Measurements from ENCODE around the gene MDM4. TPM values are rescaled to one million over a fixed set of nuclear protein-coding genes. Genes with fewer than 3 reads are reported as not detected.
"Not testable (repeated sequence)": the region's sequence is repeated elsewhere in the genome, so short reads cannot be mapped to it uniquely, and the experiment has no call there.

The MDM4 gene
- total RNA-seq, 2 experiments from 2014 or later: 89.1 to 94.6 TPM

GRCh38 chr1:204517382-204517781 lies 1.2 kb downstream of the MDM4 start:
- peak; percentile 56 for DNase-seq
- H3K27ac Mint-ChIP-seq; H3K9me3 Mint-ChIP-seq (ENCODE audit: low read depth); H3K4me3 Mint-ChIP-seq; ATAC-seq; H3K27me3 Mint-ChIP-seq: not testable (repeated sequence)
- POLR2A ChIA-PET: interaction anchor here (0.7 to 3.1 kb wide), 5 partner anchors 11 to 1227 kb away, joined by 3 to 63 read pairs (median 6); partner anchors contain the start of gene PIK3C2B
- intact Hi-C loops (cut with DNase I, micrococcal nuclease): loop anchor here (2.0 to 10.0 kb wide), 7 partner anchors 27 to 1713 kb away; partner anchors contain the start of gene KDM5B (in 1 of the 2)
- CTCF ChIA-PET: interaction anchor here (0.9 to 5.6 kb wide), 5 partner anchors 10 to 290 kb away, joined by 3 to 60 read pairs (median 7); no protein-coding TSS in a partner anchor
- peaks cover 70% of the 10 kb centered on the region for H3K4me1 Mint-ChIP-seq
- peaks cover 43% of the 10 kb centered on the region for H3K36me3 Mint-ChIP-seq (ENCODE audit: low read depth)

GRCh38 chr1:204520834-204521709 lies 4.9 kb downstream of the MDM4 start:
- Mint-ChIP-seq H3K4me3 (peak overlapping the region; percentile 28), H3K36me3 (ENCODE audit: low read depth) (peaks cover 68% of the 10 kb centered on the region), H3K4me1 (peaks cover 65% of the 10 kb centered on the region), H3K9me3 (ENCODE audit: low read depth) (peaks cover 10% of the 10 kb centered on the region), H3K27me3 (no peaks in the 10 kb centered on the region), H3K27ac (peak overlapping the region; percentile 91)
- DNase-seq (peak; percentile 74), ATAC-seq (peak; percentile 62)
- ChIA-PET CTCF (interaction anchor here (1.0 to 1.2 kb wide), 3 partner anchors 14 to 286 kb away, joined by 3 to 7 read pairs (median 3); no protein-coding TSS in a partner anchor), POLR2A (interaction anchor here (0.6 to 1.1 kb wide), 5 partner anchors 9 to 682 kb away, joined by 3 to 4 read pairs (median 3); no protein-coding TSS in a partner anchor)
- intact Hi-C loops (cut with DNase I, micrococcal nuclease): loop anchor here (2.0 kb wide), 3 partner anchors 14 to 44 kb away; no protein-coding TSS in a partner anchor

- H3K36me3 Mint-ChIP-seq (ENCODE audit: low read depth): peaks cover 73% of the 10 kb centered on the region
- not testable (repeated sequence) for H3K9me3 Mint-ChIP-seq (ENCODE audit: low read depth); DNase-seq; ATAC-seq; H3K27me3 Mint-ChIP-seq; H3K4me3 Mint-ChIP-seq
- peaks cover 66% of the 10 kb centered on the region for H3K4me1 Mint-ChIP-seq
- POLR2A ChIA-PET: interaction anchor here (0.7 kb wide), 1 partner anchor 1154 kb away, joined by 3 read pairs; no protein-coding TSS in a partner anchor
- CTCF ChIA-PET: interaction anchor here (1.1 to 1.2 kb wide), 2 partner anchors 44 to 285 kb away, joined by 3 read pairs; no protein-coding TSS in a partner anchor
- intact Hi-C loops (cut with DNase I, micrococcal nuclease): loop anchor here (2.0 kb wide), 3 partner anchors 15 to 43 kb away; no protein-coding TSS in a partner anchor
- H3K27ac Mint-ChIP-seq: peak overlapping the region; percentile 76
Observed at GRCh38 chr1:204521941-204522521, 5.8 kb downstream of the MDM4 start.

GRCh38 chr1:204523605-204524215 lies 7.5 kb downstream of the MDM4 start:
- Mint-ChIP-seq H3K4me3 (no peak overlapping the region), H3K36me3 (ENCODE audit: low read depth) (peaks cover 69% of the 10 kb centered on the region), H3K27ac (peak overlapping the region; percentile 88), H3K27me3 (no peaks in the 10 kb centered on the region), H3K9me3 (ENCODE audit: low read depth) (peaks cover 8% of the 10 kb centered on the region), H3K4me1 (peaks cover 56% of the 10 kb centered on the region)
- ATAC-seq (no peak), DNase-seq (peak; percentile 47)
- intact Hi-C loops (cut with DNase I, micrococcal nuclease): loop anchor here in 1 of 2 experiments (2.0 kb wide), 1 partner anchor 21 kb away; no protein-coding TSS in a partner anchor
- POLR2A ChIA-PET: no interaction called here
- CTCF ChIA-PET: interaction anchor here (0.7 to 2.2 kb wide), 8 partner anchors 17 to 394 kb away, joined by 3 to 14 read pairs (median 4); no protein-coding TSS in a partner anchor

- ATAC-seq (peak; percentile 43), DNase-seq (no peak)
- peak overlapping the region; percentile 87 for H3K27ac Mint-ChIP-seq
- peaks cover 43% of the 10 kb centered on the region for H3K4me1 Mint-ChIP-seq
- intact Hi-C loops (cut with DNase I, micrococcal nuclease): loop anchor here in 1 of 2 experiments (2.0 kb wide), 1 partner anchor 20 kb away; no protein-coding TSS in a partner anchor
- peaks cover 8% of the 10 kb centered on the region for H3K9me3 Mint-ChIP-seq (ENCODE audit: low read depth)
- H3K36me3 Mint-ChIP-seq (ENCODE audit: low read depth): peaks cover 63% of the 10 kb centered on the region
- ChIA-PET CTCF (interaction anchor here (0.7 to 2.2 kb wide), 6 partner anchors 9 to 282 kb away, joined by 3 to 14 read pairs (median 6); no protein-coding TSS in a partner anchor), POLR2A (interaction anchor here (0.7 kb wide), 1 partner anchor 8 kb away, joined by 3 read pairs; no protein-coding TSS in a partner anchor)
- no peaks in the 10 kb centered on the region for H3K27me3 Mint-ChIP-seq
- no peak overlapping the region for H3K4me3 Mint-ChIP-seq
Observed at GRCh38 chr1:204524986-204525385, 8.8 kb downstream of the MDM4 start.

GRCh38 chr1:204528241-204528640 lies 12.0 kb downstream of the MDM4 start:
- ChIA-PET POLR2A (no interaction called here), CTCF (interaction anchor here (0.6 to 2.5 kb wide), 4 partner anchors 22 to 365 kb away, joined by 3 to 8 read pairs (median 5); no protein-coding TSS in a partner anchor)
- no peak overlapping the region for H3K4me3 Mint-ChIP-seq
- no peak for DNase-seq
- peaks cover 31% of the 10 kb centered on the region for H3K4me1 Mint-ChIP-seq
- peaks cover 8% of the 10 kb centered on the region for H3K9me3 Mint-ChIP-seq (ENCODE audit: low read depth)
- peaks cover 64% of the 10 kb centered on the region for H3K36me3 Mint-ChIP-seq (ENCODE audit: low read depth)
- no peaks in the 10 kb centered on the region for H3K27me3 Mint-ChIP-seq
- ATAC-seq: no peak
- no peak overlapping the region for H3K27ac Mint-ChIP-seq
- intact Hi-C loops (cut with DNase I, micrococcal nuclease): no loop called here

- no peaks in the 10 kb centered on the region for H3K27me3 Mint-ChIP-seq
- POLR2A ChIA-PET: interaction anchor here (1.1 kb wide), 1 partner anchor 13 kb away, joined by 4 read pairs; the partner anchor contains the start of gene MDM4
Observed at GRCh38 chr1:204528677-204529076, 12.5 kb downstream of the MDM4 start.

GRCh38 chr1:204529371-204529895 lies 13.2 kb downstream of the MDM4 start:
- DNase-seq: no peak
- Mint-ChIP-seq H3K9me3 (ENCODE audit: low read depth) (peaks cover 2% of the 10 kb centered on the region), H3K27me3 (no peaks in the 10 kb centered on the region), H3K4me3 (no peak overlapping the region), H3K4me1 (peaks cover 26% of the 10 kb centered on the region), H3K27ac (no peak overlapping the region), H3K36me3 (ENCODE audit: low read depth) (peaks cover 62% of the 10 kb centered on the region)
- ChIA-PET CTCF (interaction anchor here (0.6 to 2.5 kb wide), 4 partner anchors 21 to 98 kb away, joined by 3 to 8 read pairs (median 4); no protein-coding TSS in a partner anchor), POLR2A (interaction anchor here (0.7 to 1.1 kb wide), 2 partner anchors 8 to 14 kb away, joined by 3 to 4 read pairs; partner anchors contain the start of gene MDM4)
- ATAC-seq: no peak
- intact Hi-C loops (cut with DNase I, micrococcal nuclease): no loop called here

More at GRCh38 chr1:204528677-204529076, 12.5 kb downstream of the MDM4 start:
- Mint-ChIP-seq H3K27ac (no peak overlapping the region), H3K4me3 (no peak overlapping the region), H3K9me3 (ENCODE audit: low read depth) (peaks cover 6% of the 10 kb centered on the region), H3K36me3 (ENCODE audit: low read depth) (peaks cover 61% of the 10 kb centered on the region), H3K4me1 (peaks cover 28% of the 10 kb centered on the region)
- ATAC-seq: no peak
- no peak for DNase-seq
- intact Hi-C loops (cut with DNase I, micrococcal nuclease): no loop called here
- CTCF ChIA-PET: interaction anchor here (0.6 to 2.5 kb wide), 4 partner anchors 22 to 366 kb away, joined by 4 to 8 read pairs (median 5); no protein-coding TSS in a partner anchor

GRCh38 chr1:204530932-204531331 lies 14.7 kb downstream of the MDM4 start:
- Mint-ChIP-seq H3K4me3 (no peak overlapping the region), H3K36me3 (ENCODE audit: low read depth) (peaks cover 55% of the 10 kb centered on the region), H3K27ac (peak overlapping the region; percentile 25), H3K27me3 (no peaks in the 10 kb centered on the region), H3K4me1 (peaks cover 20% of the 10 kb centered on the region), H3K9me3 (ENCODE audit: low read depth) (no peaks in the 10 kb centered on the region)
- peak; percentile 72 for ATAC-seq
- CTCF ChIA-PET: interaction anchor here (0.7 to 1.3 kb wide), 7 partner anchors 10 to 838 kb away, joined by 3 to 7 read pairs (median 3); partner anchors contain the start of gene MDM4
- POLR2A ChIA-PET: interaction anchor here (0.7 kb wide), 1 partner anchor 17 kb away, joined by 3 read pairs; no protein-coding TSS in a partner anchor
- intact Hi-C loops (cut with DNase I, micrococcal nuclease): no loop called here
- DNase-seq: no peak

GRCh38 chr1:204532832-204533231 lies 16.6 kb downstream of the MDM4 start:
- ATAC-seq: no peak
- DNase-seq: no peak
- ChIA-PET CTCF (interaction anchor here (0.9 kb wide), 1 partner anchor 130 kb away, joined by 3 read pairs; no protein-coding TSS in a partner anchor), POLR2A (no interaction called here)
- Mint-ChIP-seq H3K4me1 (peaks cover 18% of the 10 kb centered on the region), H3K27me3 (no peaks in the 10 kb centered on the region), H3K9me3 (ENCODE audit: low read depth) (no peaks in the 10 kb centered on the region), H3K36me3 (ENCODE audit: low read depth) (peaks cover 46% of the 10 kb centered on the region), H3K4me3 (no peak overlapping the region), H3K27ac (peak overlapping the region; percentile 53)
- intact Hi-C loops (cut with DNase I, micrococcal nuclease): no loop called here

All from activated CD4-positive, alpha-beta T cell treated with anti-CD3 and anti-CD28 coated beads for 36 hours (primary cell).